Limb (tissue), 2 donors: Measurements from ENCODE around the gene MAPKAP1.

Experiments used
- DNase-seq, 2 donors: peaks; one replicate each; pipeline ENCODE4 v3.0.0-alpha.2; 2016; ENCODE audit errors: extremely low spot score in 2 of 2

The MAPKAP1 gene

DNA sequence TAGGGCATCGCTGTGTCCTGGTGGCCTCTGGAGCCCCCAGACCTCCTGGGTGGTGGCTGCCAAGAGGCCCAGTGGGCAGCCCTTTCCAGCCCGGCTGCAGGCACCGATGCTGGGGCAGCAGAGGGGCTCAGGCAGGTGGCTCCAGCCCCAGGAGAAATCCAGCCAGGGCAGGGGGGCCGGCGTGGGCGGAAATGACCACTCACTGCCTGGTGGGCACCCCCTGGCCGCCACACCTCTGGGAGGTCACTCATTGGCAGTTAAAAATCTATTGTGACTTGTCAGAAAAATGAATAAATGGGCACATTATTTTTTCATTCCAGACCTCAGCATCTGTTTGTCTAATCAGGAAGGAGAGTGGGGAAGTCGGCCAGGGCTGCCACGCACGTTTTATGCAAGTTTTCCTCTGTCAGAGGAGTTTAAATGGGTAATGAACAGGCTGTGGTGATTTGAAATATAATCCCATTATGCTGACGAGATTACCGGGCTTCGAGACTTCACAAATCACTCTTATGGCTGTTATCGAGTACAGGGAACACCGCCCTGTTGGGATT lies 273.5 kb downstream of the MAPKAP1 start:
- DNase-seq = peak; percentile 51

DNA sequence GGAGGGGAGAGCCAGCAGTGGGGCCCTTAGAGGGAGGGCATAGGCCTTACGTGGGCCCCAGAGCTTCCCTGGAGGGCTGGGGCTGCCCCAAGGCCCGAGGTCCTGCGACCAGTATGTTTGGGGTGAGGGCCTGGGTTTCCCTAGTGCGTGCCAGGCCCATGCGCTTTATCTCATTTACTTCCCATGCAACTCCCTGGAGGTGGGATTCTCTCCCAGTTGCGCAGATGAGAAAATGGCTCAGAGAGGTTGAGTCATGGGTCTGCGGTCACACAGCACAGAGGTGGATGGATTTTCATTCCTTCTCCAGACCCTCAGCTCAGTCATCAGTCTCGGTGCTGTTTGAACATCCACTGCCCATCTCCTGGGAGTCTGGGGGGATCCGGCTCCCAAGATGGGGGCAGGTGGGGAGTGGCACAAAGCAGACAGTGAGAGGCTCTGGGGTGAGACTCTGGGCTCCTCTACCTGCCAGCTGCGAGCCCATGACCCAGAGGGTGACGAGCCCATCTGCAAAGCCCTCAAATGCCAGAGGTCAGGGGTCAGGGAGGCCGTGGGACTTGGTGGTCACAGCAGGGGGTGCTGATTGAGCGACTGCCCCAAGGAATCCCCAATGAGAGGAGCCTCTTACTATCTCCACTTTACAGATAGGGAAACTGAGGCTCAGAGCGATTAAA lies 274.2 kb downstream of the MAPKAP1 start:
- peak in 1 of 2 donors; percentile 21 for DNase-seq

DNA sequence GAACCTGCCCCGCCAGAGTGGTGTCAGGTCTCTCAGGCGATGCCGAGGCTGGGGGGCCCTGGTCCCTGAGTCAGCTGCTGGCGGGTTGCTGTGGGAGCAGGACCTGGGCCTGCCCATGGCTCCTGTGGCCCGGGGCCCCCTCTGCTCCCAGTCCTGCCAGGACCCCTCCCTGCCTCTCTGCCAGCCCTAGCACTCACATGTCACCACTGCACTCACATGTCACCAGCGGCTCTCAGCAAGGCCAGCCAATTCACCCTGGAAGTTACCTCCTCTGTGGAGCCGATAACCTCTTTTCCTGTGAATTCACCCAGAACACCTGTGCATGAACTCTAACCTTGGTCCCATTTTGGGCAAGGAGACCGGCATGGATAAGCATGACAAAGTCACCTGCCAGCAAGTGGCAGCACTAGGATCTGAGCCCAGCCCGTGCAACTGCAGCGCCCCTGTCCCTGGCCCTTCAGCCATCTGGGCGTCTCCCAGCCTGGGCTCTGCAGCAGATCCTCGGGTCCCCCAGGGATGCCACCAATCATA lies 275.2 kb downstream of the MAPKAP1 start:
- peak in 1 of 2 donors; percentile 30 for DNase-seq

DNA sequence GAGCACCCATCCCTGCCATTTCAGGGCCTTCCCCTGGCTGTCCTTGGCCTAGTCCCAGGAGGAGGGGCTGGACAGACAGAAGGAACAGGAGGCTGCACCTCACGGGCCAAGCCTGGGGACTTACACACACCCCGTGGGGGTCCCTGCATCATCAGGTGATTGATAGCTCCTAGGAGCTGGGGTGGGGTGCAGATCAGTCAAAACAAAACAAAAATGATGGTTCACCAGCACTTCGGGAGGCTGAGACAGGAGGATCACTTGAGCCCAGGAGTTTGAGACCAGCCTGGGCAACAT lies 276.0 kb downstream of the MAPKAP1 start:
- DNase-seq = peak in 1 of 2 donors; percentile 30

DNA sequence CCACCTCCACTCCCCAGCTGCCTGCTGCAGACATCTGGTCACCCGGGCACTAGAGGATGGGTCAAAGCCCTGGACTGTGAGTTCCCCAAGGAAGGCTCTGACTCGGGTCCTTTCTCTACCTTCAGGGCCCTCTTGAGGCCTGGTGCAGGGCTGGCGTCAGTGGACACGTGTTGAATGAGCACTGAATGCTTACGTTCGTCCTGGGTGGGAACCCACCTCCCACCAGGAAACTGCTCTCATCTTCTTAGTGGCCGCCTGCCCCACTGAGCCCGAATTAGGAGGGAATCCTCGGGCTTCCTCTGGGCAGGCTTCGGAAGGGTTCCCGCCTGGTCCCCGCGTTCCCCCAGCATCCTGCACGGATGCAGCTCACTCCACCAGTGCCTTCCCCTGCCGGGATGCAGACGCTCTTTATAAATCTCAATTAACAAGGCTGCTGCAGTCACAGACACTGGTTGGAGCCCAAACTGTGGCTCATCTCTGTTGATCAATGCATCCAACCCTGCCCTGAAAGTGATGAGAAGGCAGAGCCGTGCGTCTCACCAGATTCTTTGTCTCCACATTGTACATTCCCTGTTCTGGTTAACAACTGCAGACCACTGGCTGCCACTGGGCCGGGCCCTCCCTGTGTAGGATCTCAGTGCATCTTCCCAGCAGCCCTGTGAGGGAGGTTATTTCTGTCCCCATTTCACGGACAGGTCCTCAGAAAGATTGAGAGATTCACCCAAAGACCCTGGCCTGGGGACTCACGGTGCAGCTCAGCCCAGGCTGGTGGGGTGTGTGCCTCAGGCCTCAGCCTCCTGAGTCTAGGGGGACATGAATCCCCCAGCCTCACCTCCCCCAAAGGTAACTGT lies 276.6 kb downstream of the MAPKAP1 start:
- DNase-seq = peak in 1 of 2 donors; percentile 25

DNA sequence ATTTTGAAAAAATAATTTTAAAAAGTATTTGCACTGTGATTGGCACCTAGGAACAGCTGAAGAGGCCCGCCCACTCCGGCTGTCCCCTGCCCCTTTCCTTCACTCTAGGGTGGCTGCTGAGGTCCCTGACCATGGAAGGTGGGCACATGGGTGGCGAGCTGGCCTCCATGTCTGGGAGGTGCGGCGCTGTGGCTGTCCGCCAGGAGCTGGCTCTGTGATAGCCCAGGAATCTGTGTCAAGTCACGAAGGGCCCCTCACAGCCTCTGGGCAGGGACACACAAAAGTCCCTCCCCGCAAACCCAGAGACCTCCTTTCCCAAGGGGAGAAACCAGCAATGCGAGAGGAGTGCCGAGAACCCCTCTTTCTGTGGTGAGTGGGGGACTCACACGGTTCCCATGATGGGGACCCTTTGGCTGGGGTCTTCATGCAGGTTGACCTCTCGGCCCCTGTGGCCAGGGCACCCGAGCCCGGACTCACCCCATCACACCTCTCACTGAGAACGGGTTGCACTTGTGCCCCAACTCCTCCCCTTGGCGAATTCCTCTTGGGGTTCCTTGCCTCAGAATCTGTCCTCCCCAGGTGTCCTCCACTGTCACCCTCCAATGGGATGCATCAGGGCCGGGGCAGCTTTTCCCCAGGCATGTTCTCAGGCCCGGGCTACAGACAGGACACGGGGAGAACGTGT lies 277.4 kb downstream of the MAPKAP1 start:
- peak in 1 of 2 donors; percentile 17 for DNase-seq

DNA sequence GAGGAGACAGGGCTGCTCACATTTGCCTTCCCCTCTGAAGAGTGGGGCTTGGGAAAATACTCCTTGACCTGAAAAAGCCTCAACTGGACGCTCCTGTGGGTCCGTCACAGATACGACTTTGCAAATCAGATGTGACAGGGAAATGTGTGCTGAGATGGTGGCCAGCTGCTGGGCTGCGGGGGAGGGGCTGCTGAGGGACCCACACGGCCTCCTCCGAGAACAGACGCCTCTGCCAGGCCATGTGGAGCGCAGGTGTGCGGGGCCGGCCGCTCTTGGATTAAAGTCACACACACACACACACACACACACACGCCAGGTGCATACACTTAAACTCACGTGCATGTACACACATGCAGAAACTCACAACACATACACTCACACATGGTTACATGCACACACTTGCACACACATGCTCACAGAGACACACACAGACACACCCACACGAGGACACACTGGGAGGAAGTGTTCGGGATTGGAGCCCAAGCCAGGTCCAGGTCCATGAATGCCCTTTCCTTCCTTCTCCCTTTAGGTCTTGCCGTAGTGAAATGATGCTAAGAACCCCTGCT lies 278.0 kb downstream of the MAPKAP1 start:
- peak in 1 of 2 donors; percentile 68 for DNase-seq

DNA sequence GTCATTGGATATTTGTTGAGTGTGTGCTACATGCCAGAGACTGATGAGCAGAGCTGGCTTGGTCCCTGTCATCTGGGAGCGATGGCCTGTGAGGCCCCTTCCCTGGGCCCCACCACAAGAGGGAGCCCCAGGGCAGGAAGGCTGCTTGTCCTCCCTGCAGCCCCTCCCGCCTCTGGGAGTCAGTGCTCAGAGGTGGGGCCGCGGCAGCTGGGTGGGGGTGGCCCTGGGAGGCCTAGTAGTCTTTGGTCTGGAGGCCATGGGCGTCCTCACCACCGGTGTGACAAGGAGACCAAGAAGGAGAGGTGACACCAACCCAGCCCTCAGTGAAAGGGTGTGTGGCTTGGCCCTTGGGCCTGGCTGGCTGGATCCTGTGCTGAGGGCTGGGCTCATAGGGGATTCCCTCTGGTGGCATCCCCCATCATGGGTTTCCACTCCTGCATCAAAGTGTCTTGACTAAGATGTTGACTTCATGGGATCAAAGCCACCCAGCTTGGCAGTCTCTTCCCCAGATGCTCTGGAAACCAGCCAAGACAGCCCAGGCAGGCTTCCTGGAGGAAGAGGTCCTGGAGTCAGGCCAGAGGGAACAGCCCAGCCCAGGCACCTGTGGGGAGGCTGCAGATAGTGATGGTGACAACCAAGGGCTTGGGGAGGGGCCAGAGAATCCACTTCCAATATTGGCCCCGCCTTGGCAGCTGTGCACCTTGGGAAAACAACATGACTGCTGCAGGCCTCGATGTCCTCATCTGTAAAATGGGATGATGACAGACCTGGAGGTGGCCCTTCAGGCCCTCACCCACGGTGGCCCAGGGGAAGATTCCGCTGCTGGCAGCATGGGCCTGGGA lies 278.7 kb downstream of the MAPKAP1 start:
- no peak for DNase-seq

DNA sequence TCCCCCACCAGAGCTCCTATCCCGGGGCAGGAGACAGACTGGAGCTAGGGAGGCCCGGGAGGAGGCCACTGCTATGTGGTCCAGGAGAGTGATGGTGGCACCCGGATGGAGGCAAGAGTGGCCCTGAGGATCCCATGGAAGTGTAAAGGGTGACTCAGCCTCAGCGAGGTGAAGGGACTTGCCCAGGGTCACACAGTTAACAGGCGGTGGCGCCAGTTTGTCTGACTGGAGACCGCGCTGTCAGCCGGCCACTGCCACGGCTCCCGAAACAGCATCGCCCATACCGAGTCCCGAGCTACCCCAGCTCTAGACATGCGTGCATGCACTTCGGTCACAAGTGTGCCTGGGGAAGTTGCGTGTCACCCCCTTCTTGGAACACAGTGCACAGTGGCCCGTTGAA lies 279.5 kb downstream of the MAPKAP1 start:
- DNase-seq = no peak

DNA sequence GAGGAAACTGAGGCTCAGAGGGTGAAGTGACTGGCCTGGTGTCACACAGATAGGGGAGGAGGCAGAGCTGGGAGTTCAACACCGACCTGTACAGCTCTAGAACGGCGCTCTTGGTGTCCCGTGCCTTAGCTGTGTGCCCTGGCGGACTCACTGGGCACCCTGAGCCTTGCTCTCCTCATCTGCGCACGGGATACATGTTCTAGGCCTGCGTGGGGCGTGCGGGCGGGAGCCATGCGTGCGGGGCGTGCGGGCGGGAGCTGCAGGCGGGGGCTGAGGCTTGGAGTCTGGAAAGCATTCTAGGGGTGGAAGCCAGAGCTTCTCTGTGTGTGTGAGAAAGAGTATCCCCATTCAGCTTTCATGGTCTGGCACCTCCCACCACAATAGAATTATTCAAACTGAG lies 280.1 kb downstream of the MAPKAP1 start:
- no peak for DNase-seq

DNA sequence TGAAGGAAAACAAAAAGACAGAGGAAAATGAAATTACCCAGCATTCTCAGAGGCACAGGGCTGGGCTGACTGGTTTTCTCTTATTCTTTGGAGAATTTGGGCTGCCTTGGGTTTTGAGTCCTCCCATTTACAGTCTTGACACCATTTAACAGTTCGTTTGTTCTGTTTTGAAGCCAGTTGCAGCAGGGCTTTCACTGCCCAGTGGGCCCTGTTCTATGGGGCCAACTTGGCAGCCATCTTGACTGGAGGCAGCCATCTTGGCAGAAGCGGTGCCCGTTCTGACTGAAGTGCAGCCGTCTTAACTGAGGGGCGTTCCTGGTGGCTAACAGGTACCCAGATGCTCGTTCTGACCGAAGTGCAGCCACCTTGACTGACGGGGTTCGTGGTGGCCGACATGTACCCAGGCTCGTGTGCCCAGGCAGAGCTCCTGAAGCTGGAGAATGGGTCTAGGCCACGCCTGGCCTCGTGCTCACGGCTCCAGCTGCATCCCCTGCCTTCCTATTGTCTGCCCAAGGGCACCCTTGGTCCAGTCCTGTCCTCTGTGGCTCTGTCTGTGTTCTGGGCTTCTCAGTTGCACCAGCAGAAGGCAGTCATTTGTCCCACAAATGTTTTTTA lies 281.0 kb downstream of the MAPKAP1 start:
- DNase-seq = no peak

DNA sequence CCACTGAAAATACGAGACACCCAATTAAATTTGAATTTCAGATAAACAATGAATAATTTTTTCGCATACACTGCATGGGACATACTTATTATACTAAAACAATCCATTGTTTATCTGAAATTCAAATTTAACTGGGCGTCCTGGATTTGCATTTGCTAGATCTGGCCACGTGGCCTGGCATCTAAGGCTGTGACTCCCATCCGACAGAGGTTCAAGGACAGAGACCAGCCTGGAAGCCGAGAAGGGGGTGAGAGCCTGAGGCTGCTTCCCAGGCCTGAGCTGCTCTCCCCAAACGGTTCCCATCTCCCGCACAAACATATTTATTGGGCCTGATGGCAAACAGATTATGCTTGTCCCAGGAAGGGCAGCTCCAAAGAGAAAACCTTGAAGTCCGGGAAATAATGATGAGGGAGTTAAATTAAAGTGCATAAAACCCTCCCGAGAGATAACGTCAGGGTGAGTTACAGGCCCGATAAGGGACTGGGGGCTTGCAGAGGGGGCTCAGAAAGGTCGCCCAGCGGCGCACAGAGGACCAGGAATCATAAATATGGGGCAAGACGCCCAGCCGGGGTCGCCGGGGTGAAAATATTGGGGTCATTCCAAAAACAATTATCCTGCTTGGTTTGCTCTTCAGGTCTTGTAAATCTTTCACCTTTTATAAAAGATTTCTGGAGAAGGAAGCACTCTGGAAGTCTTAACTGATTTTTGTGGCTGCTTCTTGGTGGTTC lies 281.7 kb downstream of the MAPKAP1 start:
- no peak for DNase-seq

DNA sequence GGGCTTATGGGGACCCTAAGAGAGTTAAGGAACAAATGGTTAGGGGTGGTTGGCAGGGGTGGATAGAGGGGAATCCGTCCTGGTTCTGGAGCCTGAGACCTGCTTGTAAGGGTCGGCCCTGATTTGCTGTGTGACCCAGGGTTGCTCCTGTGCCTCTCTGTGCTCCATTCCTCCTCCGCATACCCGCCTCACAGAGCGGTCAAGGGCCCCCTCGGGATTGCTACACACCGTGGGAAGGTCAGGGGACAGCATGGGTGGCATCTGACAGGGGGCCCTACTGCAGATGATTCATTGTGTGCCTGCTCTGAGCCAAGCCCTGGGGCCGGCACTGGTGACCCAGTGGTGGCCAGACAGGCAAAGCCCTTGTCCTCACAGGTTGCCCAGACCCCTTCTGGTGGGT lies 283.0 kb downstream of the MAPKAP1 start:
- DNase-seq = no peak

DNA sequence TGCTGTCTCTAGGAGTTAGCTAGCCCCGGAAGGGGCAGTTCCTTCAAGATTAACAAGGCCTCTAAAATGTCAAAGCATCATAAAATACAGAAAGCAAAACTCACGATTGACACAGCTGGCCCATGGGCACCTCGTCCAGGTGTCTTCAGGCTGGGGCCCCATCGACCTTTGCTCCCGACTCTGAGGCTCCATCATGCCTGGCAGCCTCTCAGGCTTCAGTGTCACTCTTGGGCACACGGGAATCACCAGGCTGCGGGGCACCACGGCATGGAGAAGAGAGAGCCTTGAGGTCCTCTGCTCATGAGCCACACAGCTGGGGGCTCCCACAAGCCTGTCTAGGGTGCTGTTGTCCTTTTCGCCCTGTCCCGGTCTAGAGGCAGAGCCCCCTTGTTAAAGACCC lies 284.2 kb downstream of the MAPKAP1 start:
- DNase-seq = no peak

DNA sequence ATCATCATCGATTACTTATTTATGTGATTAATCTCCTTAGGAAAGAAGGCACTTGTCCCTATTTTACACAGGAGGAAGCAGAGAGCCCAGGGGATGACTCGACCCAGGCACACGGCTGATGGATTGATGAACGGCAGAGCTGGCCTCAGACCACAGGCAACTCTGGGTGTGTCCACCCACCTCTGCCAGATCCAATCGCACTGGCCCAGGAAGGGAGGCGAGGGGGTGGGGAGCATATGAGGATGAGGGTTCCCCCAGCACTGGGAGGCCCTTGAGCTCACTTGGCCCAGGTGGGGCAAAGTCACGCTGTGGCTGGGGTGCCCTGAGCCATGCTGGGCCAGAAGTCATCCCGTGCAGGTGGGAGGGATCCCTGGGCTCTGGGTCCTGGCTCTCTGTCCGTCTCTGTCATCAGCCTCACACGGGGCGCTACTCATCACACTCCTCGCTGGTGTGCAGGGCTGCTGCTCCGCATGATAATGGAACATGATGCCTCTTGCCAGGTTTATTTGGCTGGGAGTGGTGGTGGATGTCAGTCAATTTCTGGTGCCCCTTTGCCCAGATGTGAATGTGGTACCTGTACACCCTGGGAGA lies 285.3 kb downstream of the MAPKAP1 start:
- DNase-seq = no peak

DNA sequence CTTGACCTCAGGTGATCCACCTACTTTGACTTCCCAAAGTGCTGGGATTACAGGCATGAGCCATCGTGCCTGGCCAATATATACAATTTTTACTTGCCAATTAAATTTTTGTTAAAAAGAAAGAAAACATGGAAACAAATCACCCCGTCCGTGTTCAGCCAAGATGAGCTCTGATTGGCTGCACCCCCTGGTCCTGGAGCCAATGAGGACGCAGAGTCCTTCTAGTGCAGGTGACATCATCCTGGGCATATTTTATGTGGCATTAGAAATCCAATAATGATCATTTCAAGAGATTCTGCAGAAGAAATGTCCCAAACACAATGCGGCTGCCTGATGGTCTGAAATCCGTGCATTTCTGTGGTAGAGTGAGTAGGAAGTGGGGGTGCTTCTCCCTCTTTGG lies 285.8 kb downstream of the MAPKAP1 start:
- DNase-seq = no peak

DNA sequence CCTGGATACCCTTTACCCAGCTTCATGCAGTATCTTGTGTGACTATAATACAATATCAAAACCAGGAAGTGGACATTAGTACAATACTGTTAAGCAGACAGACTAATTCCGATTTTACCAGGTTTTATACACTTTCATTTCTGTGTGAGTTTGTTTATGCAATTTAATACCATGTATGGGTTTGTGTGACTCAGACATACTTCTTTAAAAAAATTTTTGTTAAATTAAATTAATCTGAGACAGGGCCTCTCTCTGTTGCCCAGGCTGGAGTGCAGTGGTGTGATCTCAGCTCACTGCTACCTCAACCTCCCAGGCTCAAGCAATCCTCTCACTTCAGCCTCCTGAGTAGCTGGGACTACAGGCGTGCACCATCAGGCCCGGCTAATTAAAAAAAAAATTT lies 288.6 kb downstream of the MAPKAP1 start:
- no peak for DNase-seq

DNA sequence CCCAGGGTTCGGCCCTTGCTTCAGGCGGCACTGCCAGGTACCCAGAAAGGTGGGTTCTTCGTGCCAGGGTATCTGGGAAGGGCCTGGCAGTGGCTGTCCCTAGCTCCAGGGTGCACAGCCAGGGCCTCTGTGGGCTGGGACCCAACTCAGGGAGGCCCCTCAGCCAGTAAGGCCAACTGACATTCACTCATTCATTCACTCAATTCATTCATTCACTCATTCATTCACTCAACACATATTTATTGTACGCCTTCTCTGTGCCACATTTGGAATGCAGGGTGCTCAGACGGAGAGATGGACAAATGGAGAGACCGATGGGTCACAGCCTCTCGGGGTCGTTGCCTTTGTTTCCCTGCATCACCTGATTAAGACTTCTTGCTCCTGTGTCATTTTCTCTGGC lies 290.5 kb downstream of the MAPKAP1 start:
- no peak for DNase-seq
